Vagina (tissue), 2 donors: ENCODE results near the gene RPL15. TPM values are rescaled to one million over a fixed set of nuclear protein-coding genes. Genes with fewer than 3 reads are reported as not detected.

ENCODE experiments used
- DNase-seq, 2 donors: peaks; one replicate each; pipeline ENCODE4 v3.0.0-alpha.2; 2017; ENCODE audit errors: extremely low spot score in 2 of 2
- H3K27ac ChIP-seq: fragments of 200-600 bp; sonication (generic); one replicate; pipeline ENCODE4 v1.5.1; 2019
- H3K27me3 ChIP-seq: fragments of 200-600 bp; sonication (generic); one replicate; pipeline ENCODE4 v1.5.1; 2019
- H3K36me3 ChIP-seq, 2 donors: fragments of 200-600 bp; sonication (generic); one replicate each; pipeline ENCODE4 v1.5.1; 2017 to 2019
- H3K4me1 ChIP-seq: fragments of 200-600 bp; sonication (generic); one replicate; pipeline ENCODE4 v1.5.1; 2019
- H3K4me3 ChIP-seq, 2 donors: fragments of 200-600 bp; sonication (generic); 1 replicate in 1 of 2; 2 replicates in 1 of 2; pipeline ENCODE4 v1.5.1; 2016 to 2019
- H3K9me3 ChIP-seq: fragments of 200-600 bp; sonication (generic); one replicate; pipeline ENCODE4 v1.5.1; 2019
- POLR2A ChIP-seq, 2 donors: fragments of 450-650 bp; IDR thresholded peaks; one replicate each; pipeline ENCODE4 v1.6.1; 2017; ENCODE audit warnings: antibody characterized with exemption in 2 of 2, mild to moderate bottlenecking in 2 of 2, moderate library complexity in 2 of 2
- POLR2AphosphoS5 ChIP-seq, 2 donors: sonication (generic); formaldehyde crosslinking; IDR thresholded peaks; one replicate each; pipeline ENCODE4 v1.9.0; 2017; ENCODE audit warnings: antibody characterized with exemption in 2 of 2, mild to moderate bottlenecking in 2 of 2, low read depth in 1 of 2; ENCODE audit not compliant: insufficient read depth in 1 of 2
- intact Hi-C: fragments of 100-400 bp; cut with DNase I; formaldehyde crosslinking; loops from one replicate; pipeline ENCODE4 v1.15.1; 2023
- total RNA-seq: library from RNA; depleted of rRNA; stranded (reverse); fragments of >200 nt; gene quantifications from one replicate; pipeline ENCODE4 v1.2.3, GENCODE V29; 2016
- TF ChIP-seq, protein P1 (sequence below), 3 experiments: fragments of 450-650 bp in 2 of 3; fragments of 200-600 bp in 1 of 3; sonication (generic) in 1 of 3; IDR thresholded peaks; one replicate each; pipeline ENCODE4 v1.5.1; 2017 to 2019; ENCODE audit warnings: antibody characterized with exemption in 3 of 3, mild to moderate bottlenecking in 2 of 3, moderate library complexity in 2 of 3

Gene RPL15
- total RNA-seq, 1 donor from 2014 or later, result 2,641 TPM

DNA sequence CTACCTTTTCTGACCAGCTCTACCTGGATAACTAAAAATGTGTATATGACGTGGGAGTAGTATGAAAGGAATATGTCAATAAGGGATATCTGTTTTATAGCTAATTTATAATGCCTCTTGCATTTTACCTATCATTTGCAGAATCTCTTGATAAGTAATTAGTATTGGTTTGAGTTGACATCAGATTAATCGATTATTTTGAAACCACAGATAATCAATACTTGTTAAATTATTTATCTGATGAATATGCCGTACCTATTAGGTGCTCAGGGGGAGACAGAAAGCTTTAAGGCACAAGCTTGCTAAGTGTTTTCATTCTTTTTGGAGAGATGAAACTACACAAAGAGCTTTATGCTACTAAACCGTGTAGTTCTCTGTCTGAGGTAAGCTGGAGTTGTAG lies 52.5 kb downstream of the RPL15 start:
- H3K4me1 ChIP-seq, result peaks cover 18% of the 10 kb centered on the region
- intact Hi-C loops, result no loop called here
- peaks cover 0 to 30% of the 10 kb centered on the region in 2 donors for H3K36me3 ChIP-seq
- DNase-seq, result no peak
- TF ChIP-seq, protein P1, sequence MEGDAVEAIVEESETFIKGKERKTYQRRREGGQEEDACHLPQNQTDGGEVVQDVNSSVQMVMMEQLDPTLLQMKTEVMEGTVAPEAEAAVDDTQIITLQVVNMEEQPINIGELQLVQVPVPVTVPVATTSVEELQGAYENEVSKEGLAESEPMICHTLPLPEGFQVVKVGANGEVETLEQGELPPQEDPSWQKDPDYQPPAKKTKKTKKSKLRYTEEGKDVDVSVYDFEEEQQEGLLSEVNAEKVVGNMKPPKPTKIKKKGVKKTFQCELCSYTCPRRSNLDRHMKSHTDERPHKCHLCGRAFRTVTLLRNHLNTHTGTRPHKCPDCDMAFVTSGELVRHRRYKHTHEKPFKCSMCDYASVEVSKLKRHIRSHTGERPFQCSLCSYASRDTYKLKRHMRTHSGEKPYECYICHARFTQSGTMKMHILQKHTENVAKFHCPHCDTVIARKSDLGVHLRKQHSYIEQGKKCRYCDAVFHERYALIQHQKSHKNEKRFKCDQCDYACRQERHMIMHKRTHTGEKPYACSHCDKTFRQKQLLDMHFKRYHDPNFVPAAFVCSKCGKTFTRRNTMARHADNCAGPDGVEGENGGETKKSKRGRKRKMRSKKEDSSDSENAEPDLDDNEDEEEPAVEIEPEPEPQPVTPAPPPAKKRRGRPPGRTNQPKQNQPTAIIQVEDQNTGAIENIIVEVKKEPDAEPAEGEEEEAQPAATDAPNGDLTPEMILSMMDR (IDR thresholded peaks at IDR 0.05), result no peak
- TF ChIP-seq POLR2AphosphoS5 (IDR thresholded peaks at IDR 0.05; ENCODE audit: insufficient read depth in 1 of 2, low read depth in 1 of 2) (no peak), POLR2A (IDR thresholded peaks at IDR 0.05) (no peak)
- no peak overlapping the region for H3K27ac ChIP-seq
- H3K9me3 ChIP-seq, result no peaks in the 10 kb centered on the region
- no peak overlapping the region for H3K4me3 ChIP-seq
- no peaks in the 10 kb centered on the region for H3K27me3 ChIP-seq

Other genes with a start within 250 kb of the RPL15 start
- 124 TPM for gene UBE2E1, start 111.2 kb upstream of the RPL15 start, total RNA-seq
- gene NKIRAS1, start 142 bp upstream of the RPL15 start, total RNA-seq, result 9.1 TPM
- gene NR1D2, start 28.2 kb downstream of the RPL15 start, total RNA-seq, result 19.4 TPM